ENCODE results near the gene TSPAN5.

Gene TSPAN5

DNA sequence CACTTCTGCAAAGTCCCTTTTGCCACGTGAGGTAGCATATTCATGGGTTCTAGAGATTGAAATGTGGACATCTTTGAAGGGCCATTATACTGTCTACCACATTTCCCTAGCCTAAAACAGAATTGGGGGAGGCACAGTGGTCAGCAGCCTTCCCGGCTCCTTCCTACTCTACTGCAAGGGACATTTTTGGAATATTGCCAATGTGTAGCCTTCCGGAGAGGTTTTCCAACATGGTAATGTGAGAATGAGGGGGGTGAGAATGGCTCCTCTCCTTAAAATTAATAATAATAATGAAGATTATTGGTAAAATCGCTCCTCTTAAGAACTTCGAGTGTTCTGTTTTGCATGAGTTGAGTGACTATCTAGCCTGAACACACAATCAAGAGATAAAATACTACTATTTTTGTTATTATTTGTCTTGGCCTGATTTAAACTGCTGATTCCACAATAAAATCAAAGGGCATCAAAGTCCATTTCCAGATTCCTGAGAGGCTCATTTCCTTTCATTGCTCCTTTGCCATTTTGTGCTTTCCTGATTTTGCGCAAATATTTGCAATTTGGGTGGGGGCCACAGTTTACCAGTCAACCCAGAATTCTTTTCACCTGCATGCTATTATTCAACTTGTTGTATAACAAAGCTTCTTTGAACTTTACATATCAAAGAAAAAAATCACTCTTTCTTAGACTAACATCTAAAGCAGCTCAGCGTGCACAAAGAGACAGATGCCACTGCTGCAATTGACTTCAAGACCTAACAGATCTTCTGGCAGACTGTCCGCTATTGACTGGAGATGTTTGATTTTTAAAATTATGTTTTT is 27.0 kb upstream of the TSPAN5 start:
- no peak overlapping the region for H3K4me3 ChIP-seq (ENCODE audit: low read depth, low read length)
- TF ChIP-seq CTCF (IDR thresholded peaks at IDR 0.05; ENCODE audit: borderline replicate concordance, insufficient read depth, low read depth, low read length), result no peak

DNA sequence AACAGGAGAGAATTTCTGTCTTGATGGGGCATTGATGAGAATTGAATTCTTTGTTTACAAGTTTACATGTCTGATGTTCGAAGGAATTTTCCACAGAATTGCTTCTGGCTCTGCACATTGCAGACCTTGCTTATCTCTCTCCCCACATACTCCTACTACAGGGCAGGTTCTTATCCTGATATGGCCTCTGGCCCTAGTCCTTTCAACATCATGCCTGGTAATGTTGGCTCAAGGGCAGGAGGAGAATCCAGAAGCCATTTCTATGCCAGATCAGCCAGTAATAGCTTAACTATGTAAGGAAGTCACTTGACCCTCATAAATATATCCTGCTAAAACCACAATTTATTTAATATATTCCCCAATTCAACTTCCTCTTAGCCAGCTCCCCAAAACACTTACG is 24.3 kb upstream of the TSPAN5 start:
- no peak for TF ChIP-seq CTCF (IDR thresholded peaks at IDR 0.05; ENCODE audit: borderline replicate concordance, insufficient read depth, low read depth, low read length)
- H3K4me3 ChIP-seq (ENCODE audit: low read depth, low read length), result no peak overlapping the region

GRCh38 chr4:98680806-98681205 is 22.4 kb upstream of the TSPAN5 start:
- TF ChIP-seq CTCF (IDR thresholded peaks at IDR 0.05; ENCODE audit: borderline replicate concordance, insufficient read depth, low read depth, low read length), result no peak
- no peak overlapping the region for H3K4me3 ChIP-seq (ENCODE audit: low read depth, low read length)

DNA sequence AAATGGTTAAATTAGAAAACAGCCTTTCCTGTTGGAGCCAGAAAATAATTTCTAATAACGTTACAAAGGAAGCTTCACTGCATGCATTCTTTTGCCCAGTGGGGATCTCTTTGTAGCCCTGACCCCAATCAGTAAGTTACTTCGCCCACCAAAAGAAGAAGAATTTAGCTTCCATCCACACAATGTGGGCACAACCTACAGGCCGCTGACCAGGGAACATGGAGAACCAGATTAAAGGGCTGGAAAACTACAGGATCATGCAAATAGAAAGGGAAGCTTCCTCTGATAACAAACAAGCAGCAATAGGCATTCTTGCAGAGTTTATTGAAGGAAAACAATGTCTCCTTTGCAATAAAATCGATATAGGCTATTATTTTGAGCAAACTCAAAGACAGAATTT is 21.3 kb upstream of the TSPAN5 start:
- TF ChIP-seq CTCF (IDR thresholded peaks at IDR 0.05; ENCODE audit: borderline replicate concordance, insufficient read depth, low read depth, low read length), result no peak
- no peak overlapping the region for H3K4me3 ChIP-seq (ENCODE audit: low read depth, low read length)

GRCh38 chr4:98677799-98678198 is 19.4 kb upstream of the TSPAN5 start:
- no peak for TF ChIP-seq CTCF (IDR thresholded peaks at IDR 0.05; ENCODE audit: borderline replicate concordance, insufficient read depth, low read depth, low read length)

DNA sequence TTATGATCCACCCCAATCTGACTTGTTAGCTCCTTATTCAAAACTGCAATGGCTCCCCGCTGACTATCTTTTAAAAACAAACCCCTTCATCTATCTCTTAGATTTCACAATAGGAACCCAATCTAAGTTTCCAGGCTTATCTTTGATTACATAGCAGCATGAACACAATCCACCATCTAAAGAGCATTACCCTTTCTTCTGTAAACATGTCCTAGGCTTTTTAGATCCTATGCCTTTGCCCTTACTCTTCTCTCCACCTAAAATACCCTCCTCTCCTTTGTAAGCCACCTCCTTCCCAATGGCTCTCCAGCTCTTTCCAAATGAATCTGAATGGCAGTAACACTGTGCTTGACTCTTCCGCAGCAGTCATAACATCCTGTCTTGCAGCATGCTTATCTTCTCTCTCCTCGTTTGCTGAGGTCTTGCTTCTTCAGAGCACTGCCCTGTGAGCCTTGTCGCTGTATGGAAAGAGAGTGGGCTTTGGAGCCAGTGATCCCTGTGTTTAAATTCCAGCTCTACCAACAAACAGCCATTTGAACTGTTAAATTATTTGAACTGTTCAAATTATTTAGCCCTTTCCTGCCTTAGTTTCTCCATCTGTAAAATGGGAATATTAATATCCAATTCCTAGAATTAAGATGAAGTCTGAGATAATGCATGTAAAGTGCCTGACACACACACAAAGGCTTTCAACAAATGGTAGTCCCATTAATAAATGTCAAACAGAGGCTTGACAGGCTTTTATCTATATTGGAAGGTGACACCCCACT is 16.2 kb upstream of the TSPAN5 start:
- TF ChIP-seq CTCF (IDR thresholded peaks at IDR 0.05; ENCODE audit: borderline replicate concordance, insufficient read depth, low read depth, low read length), result no peak
- H3K4me3 ChIP-seq (ENCODE audit: low read depth, low read length), result no peak overlapping the region

More at GRCh38 chr4:98677799-98678198, 19.4 kb upstream of the TSPAN5 start:
- H3K4me3 ChIP-seq (ENCODE audit: low read depth, low read length), result no peak overlapping the region

All from GM12875 (cell line).